Activated CD4-positive, alpha-beta memory T cell treated with anti-CD3 and anti-CD28 coated beads for 36 hours (primary cell): Measurements from ENCODE around the gene DPP7. TPM values are rescaled to one million over a fixed set of nuclear protein-coding genes. Genes with fewer than 3 reads are reported as not detected.
"Not testable (repeated sequence)": the region's sequence is repeated elsewhere in the genome, so short reads cannot be mapped to it uniquely, and the experiment has no call there.

ENCODE experiments used
- CTCF ChIA-PET: fragments of 350-600 bp; sonication (Branson Sonifier 250); formaldehyde crosslinking; loops from one replicate; lab custom pipeline; 2021; ENCODE audit warnings: antibody characterized with exemption, inconsistent platforms; lab: Charles Lee
- POLR2A ChIA-PET: fragments of 350-600 bp; sonication (Branson Sonifier 250); formaldehyde crosslinking; loops from one replicate; lab custom pipeline; 2021; ENCODE audit warnings: antibody characterized with exemption; lab: Charles Lee
- DNase-seq: peaks from one replicate; pipeline ENCODE4 v3.0.0-alpha.2; 2020
- H3K27ac Mint-ChIP-seq: one replicate; pipeline ENCODE4 v1.8.0; 2021; ENCODE audit warnings: mixed read lengths
- H3K27me3 Mint-ChIP-seq: one replicate; pipeline ENCODE4 v1.8.0; 2021; ENCODE audit warnings: mixed read lengths
- H3K36me3 Mint-ChIP-seq: one replicate; pipeline ENCODE4 v1.8.0; 2021; ENCODE audit warnings: mixed read lengths
- H3K4me1 Mint-ChIP-seq: one replicate; pipeline ENCODE4 v1.8.0; 2021; ENCODE audit warnings: low read depth, mixed read lengths
- H3K4me3 Mint-ChIP-seq: one replicate; pipeline ENCODE4 v1.8.0; 2021; ENCODE audit warnings: mild to moderate bottlenecking, mixed read lengths
- H3K9me3 Mint-ChIP-seq: one replicate; pipeline ENCODE4 v1.8.0; 2021; ENCODE audit warnings: mixed read lengths
- intact Hi-C: fragments of 100-400 bp; cut with micrococcal nuclease; formaldehyde crosslinking; loops from one replicate; pipeline ENCODE4 v1.15.1; 2023
- total RNA-seq, 2 experiments: library from RNA; stranded (reverse); gene quantifications; one replicate each; pipeline ENCODE4 v1.2.3, GENCODE V29; 2021

The DPP7 gene
- total RNA-seq, 2 experiments from 2014 or later, result 195 to 208 TPM

DNA sequence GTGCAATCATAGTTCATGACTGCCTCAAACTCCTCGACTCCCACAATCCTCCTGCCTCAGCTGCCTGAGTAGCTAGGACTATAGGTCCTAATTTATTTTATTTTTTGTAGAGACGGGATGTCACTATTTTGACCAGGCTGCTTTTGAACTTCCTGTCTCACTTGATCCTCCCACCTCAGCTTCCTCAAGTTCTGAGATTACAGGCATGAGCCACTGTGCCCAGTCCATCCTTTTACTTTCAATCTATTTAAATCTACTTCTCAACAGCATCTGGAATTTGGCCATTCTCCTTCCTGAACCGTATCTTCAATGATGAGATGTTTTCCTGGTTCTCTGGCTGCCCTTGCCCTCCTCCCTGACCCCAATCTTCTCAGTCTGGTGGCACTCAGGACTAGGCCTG lies 12.3 kb upstream of the DPP7 start:
- H3K36me3 Mint-ChIP-seq, result peaks cover 2% of the 10 kb centered on the region
- POLR2A ChIA-PET, result interaction anchor here (1.0 to 1.6 kb wide), 4 partner anchors 61 to 96 kb away, joined by 3 to 14 read pairs (median 4); partner anchors contain the start of genes ANAPC2, RNF208 and SSNA1
- CTCF ChIA-PET, result interaction anchor here (1.4 to 2.1 kb wide), 4 partner anchors 40 to 110 kb away, joined by 3 to 8 read pairs (median 5); partner anchors contain the start of genes ANAPC2, MAN1B1, RNF224 and SSNA1
- no peak for DNase-seq
- H3K27me3 Mint-ChIP-seq, result no peaks in the 10 kb centered on the region
- peak overlapping the region; percentile 87 for H3K27ac Mint-ChIP-seq
- peaks cover 20% of the 10 kb centered on the region for H3K4me1 Mint-ChIP-seq
- peak overlapping the region; percentile 84 for H3K4me3 Mint-ChIP-seq
- no peaks in the 10 kb centered on the region for H3K9me3 Mint-ChIP-seq
- intact Hi-C loops, result loop anchor here (5.0 kb wide), 1 partner anchor 116 kb away; the partner anchor contains the start of gene TUBB4B

DNA sequence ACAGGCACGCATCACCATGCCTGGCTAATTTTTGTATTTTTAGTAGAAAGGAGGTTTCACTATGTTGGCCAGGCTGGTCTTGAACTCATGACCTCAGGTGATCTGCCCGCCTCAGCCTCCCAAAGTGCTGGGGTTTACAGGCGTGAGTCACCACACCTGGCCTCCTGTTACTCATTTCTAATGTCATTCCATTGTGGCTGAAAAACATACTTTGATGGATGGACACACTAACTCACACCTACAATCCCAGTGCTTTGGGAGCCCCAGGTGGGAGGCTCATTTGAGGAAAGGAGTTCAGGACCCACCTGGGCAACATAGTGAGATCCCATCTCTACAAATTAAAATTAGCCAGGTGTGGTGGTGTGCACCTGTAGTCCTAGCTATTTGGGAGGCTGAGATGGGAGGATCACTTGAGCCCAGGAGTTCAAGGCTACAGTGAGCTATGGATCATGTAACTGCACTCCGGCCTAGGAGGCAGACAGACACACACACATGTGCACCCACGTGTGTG lies 9.5 kb upstream of the DPP7 start:
- H3K27me3 Mint-ChIP-seq, H3K27ac Mint-ChIP-seq, intact Hi-C loops, H3K4me3 Mint-ChIP-seq, H3K36me3 Mint-ChIP-seq, H3K9me3 Mint-ChIP-seq, DNase-seq: not testable (repeated sequence)
- ChIA-PET POLR2A (interaction anchor here (1.1 kb wide), 1 partner anchor 9 kb away, joined by 3 read pairs; the partner anchor contains the start of gene DPP7), CTCF (interaction anchor here (1.5 kb wide), 2 partner anchors 28 to 113 kb away, joined by 3 to 4 read pairs; no protein-coding TSS in a partner anchor)
- peaks cover 23% of the 10 kb centered on the region for H3K4me1 Mint-ChIP-seq

DNA sequence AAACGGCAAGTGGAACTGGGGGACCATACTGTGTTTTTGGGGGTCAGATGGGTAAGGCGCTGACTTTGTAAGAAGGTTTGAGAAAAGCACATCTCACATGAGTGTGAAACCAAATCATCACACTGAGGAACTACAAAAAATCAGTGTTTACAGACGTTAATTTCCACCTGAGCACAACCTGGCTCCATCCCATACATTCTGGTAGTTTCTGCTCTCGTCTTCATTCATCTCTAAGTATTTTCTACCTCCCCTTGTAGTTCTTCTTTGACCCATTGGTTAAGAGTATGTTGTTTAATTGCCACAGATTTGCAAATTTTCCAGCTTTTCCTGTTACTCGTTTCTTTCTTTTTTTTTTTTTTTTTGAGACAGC lies 8.9 kb upstream of the DPP7 start:
- DNase-seq, result no peak
- Mint-ChIP-seq H3K27ac (no peak overlapping the region), H3K27me3 (no peaks in the 10 kb centered on the region), H3K4me1 (peaks cover 23% of the 10 kb centered on the region), H3K4me3 (no peak overlapping the region), H3K36me3 (peaks cover 2% of the 10 kb centered on the region), H3K9me3 (no peaks in the 10 kb centered on the region)
- intact Hi-C loops, result no loop called here
- POLR2A ChIA-PET, result interaction anchor here (1.1 kb wide), 1 partner anchor 9 kb away, joined by 3 read pairs; the partner anchor contains the start of gene DPP7
- CTCF ChIA-PET, result interaction anchor here (1.2 to 2.4 kb wide), 4 partner anchors 28 to 113 kb away, joined by 3 to 5 read pairs (median 4); partner anchors contain the start of gene RNF224

DNA sequence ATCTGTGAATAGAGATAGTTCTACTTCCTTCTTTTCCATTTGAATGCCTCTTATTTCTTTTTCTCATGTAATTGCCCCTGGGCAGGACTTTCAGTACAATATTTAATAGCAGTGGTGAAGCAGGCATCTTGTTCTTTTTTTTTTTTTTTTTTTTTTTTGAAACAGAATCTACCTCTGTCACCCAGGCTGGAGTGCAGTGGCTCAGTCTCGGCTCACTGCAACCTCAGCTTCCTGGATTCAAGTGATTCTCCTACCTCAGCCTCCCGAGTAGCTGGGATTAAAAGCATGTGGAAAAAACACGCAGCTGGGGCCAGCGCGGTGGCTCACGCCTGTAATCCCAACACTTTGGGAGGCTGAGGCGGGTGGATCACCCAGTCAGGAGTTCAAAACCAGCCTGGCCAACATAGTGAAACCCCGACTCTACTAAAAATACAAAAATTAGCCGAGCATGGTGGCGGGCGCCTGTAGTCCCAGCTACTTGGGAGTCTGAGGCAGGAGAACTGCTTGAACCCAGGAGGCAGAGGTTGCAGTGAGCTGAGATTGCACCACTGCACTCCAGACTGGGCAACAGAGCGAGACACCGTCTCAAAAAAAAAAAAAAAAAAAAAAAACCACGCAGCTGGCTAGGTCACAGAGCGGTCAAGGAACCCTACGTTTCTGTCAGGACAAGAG lies 8.4 kb upstream of the DPP7 start:
- H3K4me1 Mint-ChIP-seq, result peaks cover 19% of the 10 kb centered on the region
- H3K9me3 Mint-ChIP-seq, DNase-seq, H3K36me3 Mint-ChIP-seq, intact Hi-C loops, H3K4me3 Mint-ChIP-seq, H3K27ac Mint-ChIP-seq, H3K27me3 Mint-ChIP-seq: not testable (repeated sequence)
- CTCF ChIA-PET, result interaction anchor here (0.9 to 2.4 kb wide), 4 partner anchors 27 to 104 kb away, joined by 3 to 5 read pairs (median 4); partner anchors contain the start of gene RNF224
- POLR2A ChIA-PET, result interaction anchor here (1.1 kb wide), 1 partner anchor 8 kb away, joined by 3 read pairs; the partner anchor contains the start of gene DPP7

DNA sequence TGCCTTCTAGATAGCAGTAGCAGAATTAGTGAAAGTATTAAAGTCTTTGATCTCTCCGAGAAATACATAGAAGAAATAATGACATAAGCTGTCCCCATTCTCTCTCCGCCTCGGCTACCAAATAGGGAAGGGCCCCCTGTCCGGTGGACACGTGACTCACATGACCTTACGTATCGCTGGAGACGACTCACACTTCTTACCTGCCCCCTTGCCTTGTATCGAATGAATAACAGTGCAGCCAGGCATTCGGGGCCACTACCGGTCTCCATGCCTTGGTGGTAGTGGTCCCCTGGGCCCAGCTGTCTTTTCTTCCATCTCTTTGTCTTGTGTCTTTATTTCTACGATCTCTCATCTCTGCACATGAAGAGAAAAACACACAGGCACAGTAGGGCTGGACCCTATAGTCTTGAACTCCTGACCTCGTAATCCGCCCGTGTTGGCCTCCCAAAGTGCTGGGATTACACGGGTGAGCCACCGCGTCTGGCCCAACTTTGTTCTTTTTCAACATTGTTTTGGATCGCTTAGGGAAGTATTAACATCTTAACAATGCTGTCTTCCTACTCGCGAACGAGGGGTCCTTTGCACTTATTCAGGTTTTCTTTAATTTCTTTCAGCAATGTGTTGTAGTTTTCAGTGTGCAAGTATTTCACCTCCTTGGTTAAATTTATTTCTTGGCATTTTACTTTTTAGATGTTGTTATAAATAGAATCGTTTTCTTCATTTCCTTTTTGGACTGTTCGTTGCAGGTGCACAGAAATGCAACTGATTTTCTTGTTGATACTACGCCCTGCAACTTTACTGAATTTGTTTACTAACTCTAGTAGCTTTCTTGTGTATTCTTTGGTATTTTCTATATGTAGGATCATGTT lies 7.6 kb upstream of the DPP7 start:
- H3K4me1 Mint-ChIP-seq, result peaks cover 16% of the 10 kb centered on the region
- H3K4me3 Mint-ChIP-seq, DNase-seq, H3K9me3 Mint-ChIP-seq, intact Hi-C loops, H3K36me3 Mint-ChIP-seq, H3K27me3 Mint-ChIP-seq, H3K27ac Mint-ChIP-seq, POLR2A ChIA-PET: not testable (repeated sequence)
- CTCF ChIA-PET, result interaction anchor here (0.9 to 2.4 kb wide), 4 partner anchors 26 to 105 kb away, joined by 3 to 5 read pairs (median 4); partner anchors contain the start of gene RNF224

DNA sequence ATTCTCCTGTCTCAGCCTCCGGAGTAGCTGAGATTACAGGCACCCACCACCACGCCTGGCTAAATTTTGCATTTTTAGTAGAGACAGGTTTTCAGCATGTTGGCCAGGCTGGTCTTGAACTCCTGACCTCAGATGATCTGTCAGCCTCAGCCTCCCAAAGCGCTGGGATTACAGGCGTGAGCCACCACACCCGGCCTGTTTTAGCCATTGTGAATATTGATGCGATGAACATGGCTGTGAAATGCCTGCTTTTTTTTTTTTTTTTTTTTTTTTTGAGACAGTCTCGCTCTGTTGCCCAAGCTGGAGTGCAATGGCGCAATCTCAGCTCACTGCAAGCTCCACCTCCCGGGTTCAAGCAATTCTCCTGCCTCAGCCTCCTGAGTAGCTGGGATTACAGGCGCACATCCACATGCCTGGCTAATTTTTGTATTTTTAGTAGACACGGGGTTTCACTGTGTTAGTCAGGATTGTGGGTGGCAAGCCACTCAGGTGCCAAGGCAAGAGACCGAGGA lies 3.6 kb upstream of the DPP7 start:
- peaks cover 11% of the 10 kb centered on the region for H3K4me1 Mint-ChIP-seq
- POLR2A ChIA-PET, result interaction anchor here (1.2 kb wide), 1 partner anchor 122 kb away, joined by 3 read pairs; the partner anchor contains the start of gene TUBB4B
- intact Hi-C loops, result loop anchor here (1.0 kb wide), 1 partner anchor 105 kb away; no protein-coding TSS in a partner anchor

DNA sequence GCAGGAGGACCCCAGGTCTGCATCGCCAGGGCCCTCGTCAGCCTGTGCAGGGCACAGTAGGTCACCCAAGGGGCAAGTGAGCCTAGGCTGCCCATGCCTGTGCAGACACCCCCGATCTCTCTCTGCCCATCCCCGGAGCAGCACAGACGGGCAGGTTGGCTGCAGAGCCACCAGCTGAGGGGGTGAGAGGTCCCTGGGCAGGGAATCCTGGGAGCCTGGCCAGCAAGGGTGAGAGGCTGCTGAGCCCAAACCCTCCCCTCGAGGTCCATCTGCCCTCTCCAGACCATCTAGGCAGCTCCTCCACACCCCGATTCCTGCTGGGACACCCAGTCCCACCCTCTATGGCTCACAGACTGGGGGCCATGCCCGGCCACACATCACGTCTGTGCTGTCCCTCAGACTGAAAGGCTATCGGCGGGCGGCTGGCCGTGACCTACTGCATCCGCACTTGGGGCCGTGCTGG lies 2.8 kb upstream of the DPP7 start:
- Mint-ChIP-seq H3K27ac (no peak overlapping the region), H3K4me3 (no peak overlapping the region), H3K9me3 (no peaks in the 10 kb centered on the region), H3K27me3 (no peaks in the 10 kb centered on the region), H3K4me1 (peaks cover 16% of the 10 kb centered on the region), H3K36me3 (no peaks in the 10 kb centered on the region)
- ChIA-PET CTCF (interaction anchor here (2.0 to 2.2 kb wide), 2 partner anchors 110 to 125 kb away, joined by 4 to 16 read pairs; partner anchors contain the start of gene RNF224), POLR2A (no interaction called here)
- no peak for DNase-seq
- intact Hi-C loops, result no loop called here

More for the DNA sequence above, 3.6 kb upstream of the DPP7 start:
- H3K9me3 Mint-ChIP-seq, H3K36me3 Mint-ChIP-seq, H3K27ac Mint-ChIP-seq, DNase-seq, H3K4me3 Mint-ChIP-seq, H3K27me3 Mint-ChIP-seq: not testable (repeated sequence)
- CTCF ChIA-PET, result interaction anchor here (0.7 to 2.8 kb wide), 7 partner anchors 12 to 216 kb away, joined by 3 to 22 read pairs (median 4); partner anchors contain the start of gene RNF224

DNA sequence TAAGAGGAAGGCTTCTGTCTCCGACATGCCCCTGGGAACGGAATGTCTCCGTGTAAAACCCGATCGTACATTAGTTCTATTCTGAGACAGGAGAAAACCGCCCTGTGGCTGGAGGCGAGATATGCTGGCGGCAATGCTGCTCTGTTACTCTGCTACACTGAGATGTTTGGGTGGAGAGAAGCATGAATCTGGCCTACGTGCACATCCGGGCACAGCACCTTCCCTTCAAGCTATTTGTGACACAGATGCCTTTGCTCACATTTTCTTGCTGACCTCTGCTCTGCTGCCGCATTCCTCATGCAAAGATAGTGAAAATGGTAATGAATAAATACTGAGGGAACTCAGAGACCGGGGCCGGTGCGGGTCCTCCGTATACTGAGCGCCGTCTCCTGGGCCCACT lies 2.2 kb upstream of the DPP7 start:
- Mint-ChIP-seq H3K27ac (no peak overlapping the region), H3K9me3 (no peaks in the 10 kb centered on the region), H3K27me3 (no peaks in the 10 kb centered on the region), H3K4me3 (no peak overlapping the region), H3K36me3 (no peaks in the 10 kb centered on the region), H3K4me1 (peaks cover 16% of the 10 kb centered on the region)
- ChIA-PET POLR2A (no interaction called here), CTCF (interaction anchor here (2.2 kb wide), 1 partner anchor 126 kb away, joined by 4 read pairs; no protein-coding TSS in a partner anchor)
- intact Hi-C loops, result no loop called here
- DNase-seq, result no peak

DNA sequence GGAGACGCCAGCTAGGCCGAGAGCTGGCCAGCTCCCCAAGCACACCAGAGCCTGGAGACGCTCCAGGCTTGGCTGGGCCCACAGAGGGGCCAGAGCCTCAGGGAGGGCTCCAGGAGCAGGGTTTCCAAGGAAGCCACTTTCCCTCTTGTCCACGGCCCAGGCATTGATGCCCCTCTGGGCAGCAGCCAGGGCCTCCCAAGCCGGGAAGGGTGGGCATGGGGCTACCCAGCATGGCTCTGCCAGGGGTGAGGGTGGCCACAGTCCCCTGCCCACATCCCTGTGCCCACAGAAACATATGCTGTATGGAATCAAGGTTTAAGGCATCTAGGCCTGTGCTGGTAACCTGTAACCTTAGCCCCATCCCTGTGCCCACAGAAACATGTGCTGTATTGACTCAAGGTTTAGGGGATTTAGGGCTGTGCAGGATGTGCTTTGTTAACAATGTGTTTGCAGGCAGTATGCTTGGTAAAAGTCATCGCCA lies 1.5 kb upstream of the DPP7 start:
- intact Hi-C loops, result no loop called here
- H3K9me3 Mint-ChIP-seq, result no peaks in the 10 kb centered on the region
- ChIA-PET CTCF (interaction anchor here (1.3 kb wide), 1 partner anchor 121 kb away, joined by 9 read pairs; no protein-coding TSS in a partner anchor), POLR2A (interaction anchor here (0.6 kb wide), 1 partner anchor 12 kb away, joined by 3 read pairs; no protein-coding TSS in a partner anchor)
- H3K27me3 Mint-ChIP-seq, result no peaks in the 10 kb centered on the region
- H3K36me3 Mint-ChIP-seq, result peaks cover 2% of the 10 kb centered on the region
- H3K27ac Mint-ChIP-seq, result no peak overlapping the region
- peaks cover 16% of the 10 kb centered on the region for H3K4me1 Mint-ChIP-seq
- no peak overlapping the region for H3K4me3 Mint-ChIP-seq
- DNase-seq, result no peak

DNA sequence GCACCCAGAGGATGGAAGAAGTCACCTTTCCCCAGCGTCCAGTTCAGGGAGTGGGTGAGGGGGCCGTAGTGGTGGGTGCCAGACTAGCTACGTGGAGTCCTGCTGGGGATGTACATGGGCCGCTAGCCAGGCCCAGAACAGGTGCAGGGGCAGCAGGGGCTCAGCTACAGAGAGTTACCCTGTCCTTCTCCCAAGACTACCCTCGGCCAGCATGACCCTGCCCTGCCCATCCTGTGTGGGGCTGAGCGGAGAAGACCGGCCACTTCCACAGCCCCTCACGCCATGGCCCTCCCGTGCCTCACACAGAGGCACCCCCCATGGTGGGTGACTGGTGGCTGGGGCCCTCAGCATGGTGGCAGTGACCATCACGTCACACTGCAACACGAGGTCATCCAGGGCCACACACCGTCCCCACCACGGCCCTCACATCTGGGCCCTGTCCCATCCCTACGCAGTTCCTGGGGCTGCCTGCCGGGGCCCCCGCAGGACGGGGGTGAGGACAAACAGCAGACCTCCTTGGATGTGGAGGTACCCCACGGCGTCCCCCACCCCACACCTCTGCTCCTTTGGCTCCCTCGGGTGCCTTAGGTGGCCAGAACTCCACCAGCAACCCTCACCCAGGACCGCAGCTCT lies 977 bp upstream of the DPP7 start:
- intact Hi-C loops, result no loop called here
- Mint-ChIP-seq H3K36me3 (peaks cover 5% of the 10 kb centered on the region), H3K27me3 (no peaks in the 10 kb centered on the region), H3K4me3 (no peak overlapping the region), H3K4me1 (peaks cover 18% of the 10 kb centered on the region), H3K9me3 (no peaks in the 10 kb centered on the region), H3K27ac (no peak overlapping the region)
- ChIA-PET POLR2A (interaction anchor here (0.6 to 2.4 kb wide), 9 partner anchors 8 to 576 kb away, joined by 3 to 12 read pairs (median 4); partner anchors contain the start of genes MAN1B1, SSNA1 and TUBB4B), CTCF (interaction anchor here (0.6 to 3.0 kb wide), 8 partner anchors 14 to 121 kb away, joined by 3 to 15 read pairs (median 4); partner anchors contain the start of genes MAN1B1, RNF224 and TPRN)
- DNase-seq, result no peak
